Left lung (tissue), 10 donors: ENCODE measurements around the gene HOXC9. TPM values are rescaled to one million over a fixed set of nuclear protein-coding genes. Genes with fewer than 3 reads are reported as not detected.
A peak's percentile ranks its signal among the peaks of the same experiment; 100 is the strongest.

Source experiments
- ATAC-seq: fragments of 200-7000 bp; cut with Tn5 transposase; one replicate; pipeline ENCODE4 v1.9.1; 2020; ENCODE audit warnings: moderate library complexity
- DNase-seq, 4 donors: peaks; one replicate each; pipeline ENCODE4 v3.0.0-alpha.2; 2013 to 2020
- H3K27ac ChIP-seq, 2 donors: fragments of 200-600 bp; sonication (generic) in 1 of 2; one replicate each; pipeline versions ENCODE4 v1.5.0 to v1.8.0; 2020 to 2021
- H3K27me3 ChIP-seq, 2 donors: fragments of 200-600 bp; sonication (generic) in 1 of 2; one replicate each; pipeline versions ENCODE4 v1.5.0 to v1.8.0; 2020 to 2021
- H3K36me3 ChIP-seq, 2 donors: fragments of 200-600 bp; sonication (generic) in 1 of 2; one replicate each; pipeline versions ENCODE4 v1.5.0 to v1.8.0; 2020 to 2021
- H3K4me1 ChIP-seq, 2 donors: fragments of 200-600 bp; one replicate each; pipeline ENCODE4 v1.8.0; 2021
- H3K4me3 ChIP-seq, 2 donors: fragments of 200-600 bp; sonication (generic) in 1 of 2; one replicate each; pipeline versions ENCODE4 v1.5.0 to v1.8.0; 2020 to 2021; ENCODE audit warnings: mild to moderate bottlenecking in 1 of 2
- H3K9me3 ChIP-seq, 2 donors: fragments of 200-600 bp; sonication (generic) in 1 of 2; one replicate each; pipeline versions ENCODE4 v1.5.0 to v1.8.0; 2020 to 2021
- CTCF ChIP-seq, 2 donors: fragments of 200-600 bp; sonication (generic) in 1 of 2; IDR thresholded peaks; one replicate each; pipeline versions ENCODE4 v1.5.0 to v1.8.0; 2021; ENCODE audit warnings: antibody characterized with exemption in 2 of 2
- intact Hi-C, 2 donors: fragments of 100-400 bp; cut with DNase I; formaldehyde crosslinking; loops; one replicate each; pipeline versions ENCODE4 v1.11.2 to v1.14.2; 2022
- polyA plus RNA-seq, 6 donors: library from polyadenylated mRNA; unstranded; fragments of 120-200 nt; gene quantifications; one replicate each; pipeline ENCODE4 v1.2.1, GENCODE V29; 2013; ENCODE audit not compliant: insufficient read length in 6 of 6
- total RNA-seq, 2 donors: library from RNA; stranded (reverse); fragmentation: NEBNext Ultra II Directional; extraction: Animal tissue kit (Norgen Biotek cat#: 25700); gene quantifications; one replicate each; pipeline ENCODE4 v1.2.1, GENCODE V29; 2021
- donor health status: DM: no; HTN: yes; CAD: no.
- donor health status: DM: no; HTN: no; CAD: no.

The HOXC9 gene
- total and polyA plus RNA-seq, 8 donors: 0.30 to 0.91 (median 0.58) TPM; not detected in 1

- H3K27ac ChIP-seq: no peak overlapping the region
These were observed 27.5 kb downstream of the HOXC9 start for GRCh38 chr12:54027442-54027786.

GRCh38 chr12:54028314-54029201 lies 28.6 kb downstream of the HOXC9 start, which contains the start of gene HOXC6:
Gene HOXC6, plus strand, starts transcription at chr12:54028440. Its CDS starts 82 bp downstream, at chr12:54028522.
- Histone ChIP-seq H3K27ac (no peak within 1 kb of the TSS), H3K4me1 (peaks cover 0 to 9% of the 10 kb centered on the region in 2 donors), H3K4me3 (peak within 1 kb of the TSS in 1 of 2 donors; percentile 0), H3K27me3 (peaks cover 92 to 100% of the 10 kb centered on the region in 2 donors), H3K36me3 (no peaks in the 10 kb centered on the region), H3K9me3 (no peaks in the 10 kb centered on the region)
- TF ChIP-seq CTCF (IDR thresholded peaks at IDR 0.05): no peak
- intact Hi-C loops: no loop called here
- ATAC-seq (no peak), DNase-seq (no peak)

More at GRCh38 chr12:54027442-54027786, 27.5 kb downstream of the HOXC9 start:
- DNase-seq (no peak), ATAC-seq (no peak)
- peaks cover 0 to 6% of the 10 kb centered on the region in 2 donors for H3K4me1 ChIP-seq
- H3K9me3 ChIP-seq: no peaks in the 10 kb centered on the region
- no peak for TF ChIP-seq CTCF (IDR thresholded peaks at IDR 0.05)
- H3K36me3 ChIP-seq: no peaks in the 10 kb centered on the region
- peaks cover 93 to 100% of the 10 kb centered on the region in 2 donors for H3K27me3 ChIP-seq
- no peak overlapping the region for H3K4me3 ChIP-seq
- intact Hi-C loops: no loop called here

DNA sequence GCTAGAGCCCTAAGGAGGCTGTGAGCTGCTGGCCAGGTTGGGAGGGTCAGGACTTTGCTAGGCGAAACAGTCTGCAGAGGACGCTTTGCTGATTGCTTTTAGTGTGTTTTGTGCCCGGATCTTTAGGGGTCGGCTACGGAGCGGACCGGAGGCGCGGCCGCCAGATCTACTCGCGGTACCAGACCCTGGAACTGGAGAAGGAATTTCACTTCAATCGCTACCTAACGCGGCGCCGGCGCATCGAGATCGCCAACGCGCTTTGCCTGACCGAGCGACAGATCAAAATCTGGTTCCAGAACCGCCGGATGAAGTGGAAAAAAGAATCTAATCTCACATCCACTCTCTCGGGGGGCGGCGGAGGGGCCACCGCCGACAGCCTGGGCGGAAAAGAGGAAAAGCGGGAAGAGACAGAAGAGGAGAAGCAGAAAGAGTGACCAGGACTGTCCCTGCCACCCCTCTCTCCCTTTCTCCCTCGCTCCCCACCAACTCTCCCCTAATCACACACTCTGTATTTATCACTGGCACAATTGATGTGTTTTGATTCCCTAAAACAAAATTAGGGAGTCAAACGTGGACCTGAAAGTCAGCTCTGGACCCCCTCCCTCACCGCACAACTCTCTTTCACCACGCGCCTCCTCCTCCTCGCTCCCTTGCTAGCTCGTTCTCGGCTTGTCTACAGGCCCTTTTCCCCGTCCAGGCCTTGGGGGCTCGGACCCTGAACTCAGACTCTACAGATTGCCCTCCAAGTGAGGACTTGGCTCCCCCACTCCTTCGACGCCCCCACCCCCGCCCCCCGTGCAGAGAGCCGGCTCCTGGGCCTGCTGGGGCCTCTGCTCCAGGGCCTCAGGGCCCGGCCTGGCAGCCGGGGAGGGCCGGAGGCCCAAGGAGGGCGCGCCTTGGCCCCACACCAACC lies 29.8 kb downstream of the HOXC9 start:
- DNase-seq (no peak), ATAC-seq (no peak)
- Histone ChIP-seq H3K9me3 (no peaks in the 10 kb centered on the region), H3K4me3 (no peak overlapping the region), H3K4me1 (peaks cover 0 to 14% of the 10 kb centered on the region in 2 donors), H3K36me3 (no peaks in the 10 kb centered on the region), H3K27me3 (peaks cover 92 to 100% of the 10 kb centered on the region in 2 donors), H3K27ac (no peak overlapping the region)
- intact Hi-C loops: loop anchor here in 1 of 2 donors (5.0 kb wide), 1 partner anchor 163 kb away; no protein-coding TSS in a partner anchor
- no peak for TF ChIP-seq CTCF (IDR thresholded peaks at IDR 0.05)

DNA sequence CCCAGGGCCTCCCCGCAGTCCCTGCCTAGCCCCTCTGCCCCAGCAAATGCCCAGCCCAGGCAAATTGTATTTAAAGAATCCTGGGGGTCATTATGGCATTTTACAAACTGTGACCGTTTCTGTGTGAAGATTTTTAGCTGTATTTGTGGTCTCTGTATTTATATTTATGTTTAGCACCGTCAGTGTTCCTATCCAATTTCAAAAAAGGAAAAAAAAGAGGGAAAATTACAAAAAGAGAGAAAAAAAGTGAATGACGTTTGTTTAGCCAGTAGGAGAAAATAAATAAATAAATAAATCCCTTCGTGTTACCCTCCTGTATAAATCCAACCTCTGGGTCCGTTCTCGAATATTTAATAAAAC lies 30.5 kb downstream of the HOXC9 start:
- peak overlapping the region in 1 of 2 donors; percentile 53 for H3K27ac ChIP-seq
- intact Hi-C loops: loop anchor here in 1 of 2 donors (5.0 kb wide), 1 partner anchor 162 kb away; no protein-coding TSS in a partner anchor

More for the DNA sequence above, 30.5 kb downstream of the HOXC9 start:
- Histone ChIP-seq H3K9me3 (no peaks in the 10 kb centered on the region), H3K36me3 (no peaks in the 10 kb centered on the region), H3K4me3 (no peak overlapping the region), H3K4me1 (peaks cover 0 to 14% of the 10 kb centered on the region in 2 donors), H3K27me3 (peaks cover 96 to 100% of the 10 kb centered on the region in 2 donors)
- ATAC-seq (no peak), DNase-seq (no peak)
- no peak for TF ChIP-seq CTCF (IDR thresholded peaks at IDR 0.05)
